NCI-H2227 (cell line): Measurements from ENCODE around the gene IFNGR2.
"Not testable (repeated sequence)": the region's sequence is repeated elsewhere in the genome, so short reads cannot be mapped to it uniquely, and the experiment has no call there.

Source experiments
- DNase-seq: peaks from one replicate; lab custom pipeline; 2025; ENCODE audit not compliant: unreplicated experiment; lab: John Stamatoyannopoulos, UW

IFNGR2 gene

GRCh38 chr21:33375101-33375644 is 28.0 kb upstream of the IFNGR2 start:
- DNase-seq, result no peak

GRCh38 chr21:33377221-33377920 is 25.8 kb upstream of the IFNGR2 start:
- DNase-seq, result no peak

GRCh38 chr21:33378081-33378480 is 25.1 kb upstream of the IFNGR2 start:
- DNase-seq, result no peak

GRCh38 chr21:33379934-33380333 is 23.3 kb upstream of the IFNGR2 start:
- DNase-seq, result not testable (repeated sequence)

GRCh38 chr21:33380483-33380998 is 22.7 kb upstream of the IFNGR2 start:
- no peak for DNase-seq

GRCh38 chr21:33381381-33381780 is 21.8 kb upstream of the IFNGR2 start:
- DNase-seq, result not testable (repeated sequence)

- no peak for DNase-seq
These were observed 19.9 kb upstream of the IFNGR2 start for GRCh38 chr21:33383056-33383888.

GRCh38 chr21:33384841-33385331 is 18.3 kb upstream of the IFNGR2 start:
- no peak for DNase-seq

GRCh38 chr21:33386222-33386784 is 16.9 kb upstream of the IFNGR2 start:
- no peak for DNase-seq

GRCh38 chr21:33387294-33387693 is 15.9 kb upstream of the IFNGR2 start:
- no peak for DNase-seq

- no peak for DNase-seq
These were observed 15.0 kb upstream of the IFNGR2 start for GRCh38 chr21:33388188-33388587.

GRCh38 chr21:33390479-33390878 is 12.7 kb upstream of the IFNGR2 start:
- no peak for DNase-seq

GRCh38 chr21:33391656-33392055 is 11.6 kb upstream of the IFNGR2 start:
- DNase-seq, result no peak

GRCh38 chr21:33392284-33392985 is 10.8 kb upstream of the IFNGR2 start:
- no peak for DNase-seq

- DNase-seq, result no peak
These were observed 9.9 kb upstream of the IFNGR2 start for GRCh38 chr21:33393348-33393747.

GRCh38 chr21:33394260-33394659 is 9.0 kb upstream of the IFNGR2 start:
- DNase-seq, result no peak

- DNase-seq, result peak; percentile 24
These were observed 7.3 kb upstream of the IFNGR2 start for GRCh38 chr21:33395891-33396331.

GRCh38 chr21:33396436-33396835 is 6.8 kb upstream of the IFNGR2 start:
- no peak for DNase-seq

- DNase-seq, result no peak
These were observed 6.3 kb upstream of the IFNGR2 start for GRCh38 chr21:33396951-33397350.

GRCh38 chr21:33397717-33398116 is 5.5 kb upstream of the IFNGR2 start:
- no peak for DNase-seq

GRCh38 chr21:33398361-33398760 is 4.9 kb upstream of the IFNGR2 start:
- no peak for DNase-seq
